Measurements from ENCODE around the gene NACC2. TPM values are rescaled to one million over a fixed set of nuclear protein-coding genes. Genes with fewer than 3 reads are reported as not detected.
A peak's percentile ranks its signal among the peaks of the same experiment; 100 is the strongest.

NACC2 gene
- total and polyA plus RNA-seq, 2 of the 8 experiments (the other 6 are each of a cell fraction or from before 2014, with no cell fraction given) = 8.3 to 14.0 TPM

GRCh38 chr9:136054146-136054545 lies 40.9 kb downstream of the NACC2 start:
- Histone ChIP-seq H3K4me2 (ENCODE audit: insufficient read depth in 1 of 2, low read depth in 2 of 2, low read length in 2 of 2) (no peak overlapping the region), H3K4ac (replicated peaks; ENCODE audit: insufficient read length, low read depth, low read length) (peak overlapping the region; percentile 90), H3K9ac (replicated peaks in 1 of 4; ENCODE audit: extremely low read depth in 1 of 4, low read depth in 3 of 4, low read length in 3 of 4) (no peak overlapping the region), H3K14ac (ENCODE audit: insufficient read length) (no peak overlapping the region), H2BK15ac (ENCODE audit: low read length) (peak overlapping the region; percentile 84; the same call in 1 of the 2 replicates), H4K8ac (ENCODE audit: extremely low read depth, insufficient read depth, low read length) (no peak overlapping the region), H3K79me1 (ENCODE audit: low read depth, low read length) (no peaks in the 10 kb centered on the region), H3K79me2 (ENCODE audit: control insufficient read depth in 1 of 2, insufficient read depth in 2 of 2, low read length in 2 of 2) (no peaks in the 10 kb centered on the region), H3K23ac (ENCODE audit: insufficient read length) (no peak overlapping the region), H2AK5ac (ENCODE audit: low read depth, low read length) (peak overlapping the region; percentile 94; the same call in 1 of the 2 replicates), H3K27ac (ENCODE audit: low read depth, low read length) (no peak overlapping the region), H2AFZ (ENCODE audit: low read length) (no peak overlapping the region), H4K5ac (ENCODE audit: insufficient read length, low read depth, low read length) (no peak overlapping the region), H3K23me2 (ENCODE audit: low read depth, low read length) (peaks cover 14% of the 10 kb centered on the region; the same call in 1 of the 2 replicates), H2BK12ac (ENCODE audit: low read depth, low read length) (peak overlapping the region; percentile 97; the same call in 1 of the 2 replicates), H3K56ac (replicated peaks; ENCODE audit: insufficient read length, low read depth, low read length) (no peak overlapping the region), H2BK120ac (replicated peaks; ENCODE audit: low read depth, low read length) (peak overlapping the region; percentile 47), H3K27me3 (replicated peaks in 1 of 4; ENCODE audit: control insufficient read depth in 3 of 4, extremely low read depth in 1 of 4, insufficient read depth in 3 of 4, low read length in 3 of 4) (peaks cover 0 to 2% (median 0%) of the 10 kb centered on the region in 4 experiments; a peak in 2 of 7 replicates), H3K4me3 (ENCODE audit: extremely low read depth in 1 of 4, insufficient read depth in 2 of 4, low read depth in 3 of 4, low read length in 4 of 4) (no peak overlapping the region), H3K18ac (ENCODE audit: extremely low read depth, low read length) (no peak overlapping the region; the same call in 1 of the 2 replicates), H4K91ac (replicated peaks; ENCODE audit: insufficient read length, low read length) (peak overlapping the region; percentile 25), H2BK5ac (ENCODE audit: low read depth, low read length) (peak overlapping the region; percentile 90), H3K4me1 (replicated peaks in 1 of 4; ENCODE audit: control insufficient read depth in 3 of 4, insufficient read depth in 4 of 4, low read length in 3 of 4) (peaks cover 3 to 52% (median 27%) of the 10 kb centered on the region in 4 experiments), H3K9me3 (ENCODE audit: insufficient read depth in 2 of 2, low read depth in 1 of 2, low read length in 1 of 2) (no peaks in the 10 kb centered on the region), H4K20me1 (replicated peaks in 1 of 2; ENCODE audit: control insufficient read depth in 1 of 2, insufficient read depth in 2 of 2, low read length in 2 of 2) (no peaks in the 10 kb centered on the region), H2BK20ac (ENCODE audit: low read length) (peak overlapping the region; percentile 72; the same call in 1 of the 2 replicates), H3K36me3 (ENCODE audit: control insufficient read depth in 2 of 4, insufficient read depth in 4 of 4, low read length in 3 of 4) (peaks cover 0 to 7% (median 0%) of the 10 kb centered on the region in 4 experiments; a peak in 2 of 8 replicates)
- 91% methylated on average over 11 of the region's 12 CpGs; no CpG with 5 or more reads in 1 of the 2 experiments for WGBS, 2 experiments (ENCODE audit: extremely low coverage in 1 of 2, insufficient coverage in 1 of 2, insufficient read length in 1 of 2, insufficient replicate concordance in 2 of 2, low coverage in 1 of 2, low lambda C conversion rate in 2 of 2, missing lambda C conversion rate in 1 of 2)
- no peak for TF ChIP-seq CHD2 (IDR thresholded peaks at IDR 0.05; ENCODE audit: low read length)
- CTCF ChIA-PET (ENCODE audit: partially characterized antibody) = interaction anchor here (0.9 to 2.6 kb wide), 11 partner anchors 9 to 87 kb away, joined by 3 to 9 read pairs (median 3); no protein-coding TSS in a partner anchor
- no peak for FAIRE-seq
- DNase-seq (ENCODE audit: low read depth in 1 of 2, low spot score in 2 of 2) = no peak
- POLR2A ChIA-PET (ENCODE audit: partially characterized antibody) = interaction anchor here (0.8 to 1.7 kb wide), 2 partner anchors 43 to 63 kb away, joined by 4 read pairs; no protein-coding TSS in a partner anchor
